MCF 10A (cell line): ENCODE measurements around the gene IGFBP2. TPM values are rescaled to one million over a fixed set of nuclear protein-coding genes. Genes with fewer than 3 reads are reported as not detected.

Source experiments
- BruUV-seq: library from RNA; stranded (reverse); fragments of 400-500 nt; replicated peaks from 2 replicates; lab custom pipeline; 2021; lab: Mats Ljungman, UMichigan
- CTCF ChIA-PET: fragments of 300-600 bp; sonication (Branson Sonifier 250); formaldehyde crosslinking; extraction: SDS; loops from one replicate; lab custom pipeline; 2021; ENCODE audit warnings: antibody characterized with exemption, inconsistent platforms; lab: Yijun Ruan, JAX
- POLR2A ChIA-PET: fragments of 300-600, 350-650 bp; sonication (Branson Sonifier 250); formaldehyde crosslinking; extraction: SDS; loops from one replicate; lab custom pipeline; 2020; ENCODE audit warnings: antibody characterized with exemption, inconsistent platforms; lab: Yijun Ruan, JAX
- DNase-seq: peaks from one replicate; pipeline ENCODE4 v3.0.0-alpha.2; 2018; ENCODE audit not compliant: unreplicated experiment
- H3K27ac Mint-ChIP-seq: one replicate; pipeline ENCODE4 v1.8.0; 2022; ENCODE audit warnings: mild to moderate bottlenecking, low read depth, mixed read lengths; ENCODE audit not compliant: unreplicated experiment
- H3K27me3 Mint-ChIP-seq: one replicate; pipeline ENCODE4 v1.8.0; 2022; ENCODE audit warnings: mixed read lengths; ENCODE audit not compliant: insufficient read depth, unreplicated experiment
- H3K36me3 Mint-ChIP-seq: one replicate; pipeline ENCODE4 v1.8.0; 2022; ENCODE audit warnings: mild to moderate bottlenecking, moderate library complexity, mixed read lengths; ENCODE audit not compliant: insufficient read depth, unreplicated experiment
- H3K4me1 Mint-ChIP-seq: one replicate; pipeline ENCODE4 v1.8.0; 2022; ENCODE audit warnings: mixed read lengths; ENCODE audit not compliant: insufficient read depth, unreplicated experiment
- H3K4me3 Mint-ChIP-seq: one replicate; pipeline ENCODE4 v1.8.0; 2022; ENCODE audit warnings: mild to moderate bottlenecking, moderate library complexity, mixed read lengths; ENCODE audit not compliant: unreplicated experiment
- H3K9me3 Mint-ChIP-seq: one replicate; pipeline ENCODE4 v1.8.0; 2022; ENCODE audit warnings: mixed read lengths; ENCODE audit not compliant: unreplicated experiment
- intact Hi-C: fragments of 100-400 bp; cut with micrococcal nuclease; formaldehyde crosslinking; loops from 2 replicates; pipeline ENCODE4 v1.14.1; 2022
- total RNA-seq: library from RNA; stranded (reverse); gene quantifications from 2 replicates; pipeline ENCODE4 v1.2.3, GENCODE V29; 2022
- TF ChIP-seq, protein P1 (sequence below): fragments of 200-600 bp; IDR thresholded peaks from one replicate; pipeline ENCODE4 v1.8.0; 2022; ENCODE audit warnings: antibody characterized with exemption, mild to moderate bottlenecking; ENCODE audit not compliant: unreplicated experiment

Gene IGFBP2
- total RNA-seq, 1 experiment from 2014 or later = 32.0 TPM

- no peaks in the 10 kb centered on the region for H3K36me3 Mint-ChIP-seq
- H3K9me3 Mint-ChIP-seq = no peaks in the 10 kb centered on the region
- POLR2A ChIA-PET = interaction anchor here (0.8 kb wide), 1 partner anchor 154 kb away, joined by 3 read pairs; no protein-coding TSS in a partner anchor
- H3K4me1 Mint-ChIP-seq = peaks cover under 1% of the 10 kb centered on the region
- H3K4me3 Mint-ChIP-seq = no peak overlapping the region
- intact Hi-C loops = no loop called here
- TF ChIP-seq, protein P1, sequence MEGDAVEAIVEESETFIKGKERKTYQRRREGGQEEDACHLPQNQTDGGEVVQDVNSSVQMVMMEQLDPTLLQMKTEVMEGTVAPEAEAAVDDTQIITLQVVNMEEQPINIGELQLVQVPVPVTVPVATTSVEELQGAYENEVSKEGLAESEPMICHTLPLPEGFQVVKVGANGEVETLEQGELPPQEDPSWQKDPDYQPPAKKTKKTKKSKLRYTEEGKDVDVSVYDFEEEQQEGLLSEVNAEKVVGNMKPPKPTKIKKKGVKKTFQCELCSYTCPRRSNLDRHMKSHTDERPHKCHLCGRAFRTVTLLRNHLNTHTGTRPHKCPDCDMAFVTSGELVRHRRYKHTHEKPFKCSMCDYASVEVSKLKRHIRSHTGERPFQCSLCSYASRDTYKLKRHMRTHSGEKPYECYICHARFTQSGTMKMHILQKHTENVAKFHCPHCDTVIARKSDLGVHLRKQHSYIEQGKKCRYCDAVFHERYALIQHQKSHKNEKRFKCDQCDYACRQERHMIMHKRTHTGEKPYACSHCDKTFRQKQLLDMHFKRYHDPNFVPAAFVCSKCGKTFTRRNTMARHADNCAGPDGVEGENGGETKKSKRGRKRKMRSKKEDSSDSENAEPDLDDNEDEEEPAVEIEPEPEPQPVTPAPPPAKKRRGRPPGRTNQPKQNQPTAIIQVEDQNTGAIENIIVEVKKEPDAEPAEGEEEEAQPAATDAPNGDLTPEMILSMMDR = no peak
- no peak overlapping the region for H3K27ac Mint-ChIP-seq
- DNase-seq = no peak
- H3K27me3 Mint-ChIP-seq = peaks cover 48% of the 10 kb centered on the region
- CTCF ChIA-PET = interaction anchor here (0.9 to 27.0 kb wide), 2 partner anchors 151 to 1316 kb away, joined by 5 to 673 read pairs; no protein-coding TSS in a partner anchor
- BruUV-seq = no TSS peak
These were observed 39.2 kb downstream of the IGFBP2 start for GRCh38 chr2:216672466-216672865.

DNA sequence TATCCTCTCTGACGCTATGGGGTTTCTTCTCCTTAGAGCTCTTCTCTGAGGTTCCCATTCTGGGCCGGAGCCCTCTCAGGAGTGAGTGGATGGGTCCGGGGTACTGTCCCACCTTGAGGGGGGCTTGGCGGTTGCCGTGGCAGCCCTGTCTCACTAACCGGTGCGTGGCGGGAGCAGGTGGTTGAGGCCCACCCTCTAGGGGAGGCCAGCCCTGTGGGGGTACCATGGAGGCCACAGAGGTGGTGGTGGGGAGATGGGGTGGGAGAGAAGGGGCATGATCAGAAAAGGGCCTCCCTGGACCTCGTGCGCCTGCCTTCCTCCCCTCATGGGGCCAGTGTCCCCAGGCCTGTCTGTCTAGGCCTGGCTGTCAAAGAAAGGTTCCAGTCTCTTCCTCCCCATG is 39.8 kb downstream of the IGFBP2 start:
- H3K4me3 Mint-ChIP-seq = no peak overlapping the region
- no TSS peak for BruUV-seq
- no peaks in the 10 kb centered on the region for H3K9me3 Mint-ChIP-seq
- CTCF ChIA-PET = interaction anchor here (0.9 to 27.0 kb wide), 2 partner anchors 152 to 1316 kb away, joined by 5 to 673 read pairs; no protein-coding TSS in a partner anchor
- POLR2A ChIA-PET = no interaction called here
- TF ChIP-seq, protein P1 = no peak
- intact Hi-C loops = no loop called here
- H3K27me3 Mint-ChIP-seq = peaks cover 48% of the 10 kb centered on the region
- no peak overlapping the region for H3K27ac Mint-ChIP-seq
- no peak for DNase-seq
- H3K36me3 Mint-ChIP-seq = no peaks in the 10 kb centered on the region
- H3K4me1 Mint-ChIP-seq = peaks cover 5% of the 10 kb centered on the region

- intact Hi-C loops = no loop called here
- H3K27ac Mint-ChIP-seq = no peak overlapping the region
- TF ChIP-seq, protein P1 = no peak
- BruUV-seq = no TSS peak
- ChIA-PET POLR2A (interaction anchor here (0.6 kb wide), 1 partner anchor 174 kb away, joined by 3 read pairs; no protein-coding TSS in a partner anchor), CTCF (interaction anchor here (1.5 to 2.5 kb wide), 3 partner anchors 9 to 157 kb away, joined by 6 to 17 read pairs (median 12); no protein-coding TSS in a partner anchor)
- H3K27me3 Mint-ChIP-seq = peaks cover 42% of the 10 kb centered on the region
- H3K36me3 Mint-ChIP-seq = no peaks in the 10 kb centered on the region
- peaks cover 5% of the 10 kb centered on the region for H3K4me1 Mint-ChIP-seq
- H3K9me3 Mint-ChIP-seq = no peaks in the 10 kb centered on the region
- H3K4me3 Mint-ChIP-seq = no peak overlapping the region
- DNase-seq = no peak
These were observed 40.4 kb downstream of the IGFBP2 start for GRCh38 chr2:216673609-216674008.

DNA sequence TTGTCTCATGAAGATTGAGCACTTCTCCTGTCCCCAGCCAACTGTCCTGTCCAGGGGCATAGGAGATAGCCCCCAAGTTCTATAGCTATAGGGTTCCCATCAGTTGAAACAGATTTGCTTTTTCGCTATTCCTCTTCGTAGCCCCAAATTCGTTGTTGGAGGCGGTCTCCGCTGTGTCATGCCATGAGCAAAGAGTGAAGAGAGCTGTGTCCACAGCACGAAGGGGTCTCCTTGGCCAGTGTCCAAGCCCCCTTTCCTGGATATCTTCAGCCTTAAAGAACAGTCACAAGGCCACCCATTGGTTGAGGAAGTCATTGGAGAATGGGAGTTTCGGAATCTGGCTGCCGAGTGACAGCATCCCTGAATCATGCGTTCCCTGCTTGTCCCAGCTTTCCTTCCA is 41.2 kb downstream of the IGFBP2 start:
- Mint-ChIP-seq H3K4me1 (peaks cover 10% of the 10 kb centered on the region), H3K4me3 (no peak overlapping the region), H3K27ac (no peak overlapping the region), H3K36me3 (no peaks in the 10 kb centered on the region), H3K27me3 (peaks cover 34% of the 10 kb centered on the region), H3K9me3 (no peaks in the 10 kb centered on the region)
- no peak for DNase-seq
- intact Hi-C loops = no loop called here
- CTCF ChIA-PET = interaction anchor here (0.7 to 2.5 kb wide), 5 partner anchors 8 to 468 kb away, joined by 3 to 17 read pairs (median 6); no protein-coding TSS in a partner anchor
- no TSS peak for BruUV-seq
- POLR2A ChIA-PET = no interaction called here
- TF ChIP-seq, protein P1 = no peak
